Chondrocyte (in vitro differentiated cells): ENCODE results near the gene CYP2C19. TPM values are rescaled to one million over a fixed set of nuclear protein-coding genes. Genes with fewer than 3 reads are reported as not detected.

Experiments used
- DNase-seq: peaks from one replicate; pipeline ENCODE4 v3.0.0; 2021; ENCODE audit warnings: mixed read lengths, low spot score
- H3K27ac Mint-ChIP-seq: one replicate; pipeline ENCODE4 v1.8.0; 2021; ENCODE audit warnings: mild to moderate bottlenecking, moderate library complexity, mixed read lengths; ENCODE audit not compliant: unreplicated experiment
- H3K27me3 Mint-ChIP-seq: 2 replicates; pipeline ENCODE4 v1.8.0; 2021; ENCODE audit warnings: low read depth, mixed read lengths
- H3K36me3 Mint-ChIP-seq: 2 replicates; pipeline ENCODE4 v1.8.0; 2021; ENCODE audit warnings: low read depth, mixed read lengths
- H3K4me1 Mint-ChIP-seq: 2 replicates; pipeline ENCODE4 v1.8.0; 2021; ENCODE audit warnings: low read depth, mild to moderate bottlenecking, mixed read lengths
- H3K4me3 Mint-ChIP-seq: one replicate; pipeline ENCODE4 v1.8.0; 2021; ENCODE audit warnings: mild to moderate bottlenecking, moderate library complexity, mixed read lengths; ENCODE audit not compliant: unreplicated experiment
- H3K9me3 Mint-ChIP-seq: 2 replicates; pipeline ENCODE4 v1.8.0; 2021; ENCODE audit warnings: low read depth, mixed read lengths
- CTCF ChIP-seq: fragments of 200-600 bp; sonication (generic); IDR thresholded peaks from 2 replicates; pipeline ENCODE4 v1.5.0; 2021; ENCODE audit warnings: antibody characterized with exemption, mild to moderate bottlenecking, moderate library complexity
- total RNA-seq: library from RNA; stranded (reverse); gene quantifications from 3 replicates; pipeline ENCODE4 v1.2.1, GENCODE V29; 2021

Gene CYP2C19
- total RNA-seq, 1 donor from 2014 or later: 0.12 TPM

GRCh38 chr10:94902080-94902479 is 139.6 kb downstream of the CYP2C19 start:
- no peaks in the 10 kb centered on the region for H3K36me3 Mint-ChIP-seq
- no peak for DNase-seq
- no peaks in the 10 kb centered on the region for H3K4me1 Mint-ChIP-seq
- H3K9me3 Mint-ChIP-seq: peaks cover 20% of the 10 kb centered on the region
- no peaks in the 10 kb centered on the region for H3K27me3 Mint-ChIP-seq
- H3K27ac Mint-ChIP-seq: no peak overlapping the region
- no peak for TF ChIP-seq CTCF
- no peak overlapping the region for H3K4me3 Mint-ChIP-seq

GRCh38 chr10:94902570-94902969 is 140.1 kb downstream of the CYP2C19 start:
- no peak overlapping the region for H3K4me3 Mint-ChIP-seq
- no peak for DNase-seq
- H3K36me3 Mint-ChIP-seq: no peaks in the 10 kb centered on the region
- H3K9me3 Mint-ChIP-seq: peaks cover 17% of the 10 kb centered on the region
- TF ChIP-seq CTCF: no peak
- no peaks in the 10 kb centered on the region for H3K27me3 Mint-ChIP-seq
- no peak overlapping the region for H3K27ac Mint-ChIP-seq
- no peaks in the 10 kb centered on the region for H3K4me1 Mint-ChIP-seq

Other genes with a start within 250 kb of the CYP2C19 start
- 11.7 to 45.3 TPM (median 16.4 TPM) in 3 replicates for gene HELLS, start 216.9 kb upstream of the CYP2C19 start, total RNA-seq
- gene CYP2C18, start 79.0 kb upstream of the CYP2C19 start, total RNA-seq: 0.17 TPM in 1 of 3 replicates, not detected in the others
- 0.12 TPM in 1 of 3 replicates, not detected in the others for gene CYP2C9, start 176.0 kb downstream of the CYP2C19 start, total RNA-seq